HEK293 (cell line): ENCODE measurements around the gene BDKRB2.
A peak's percentile ranks its signal among the peaks of the same experiment; 100 is the strongest.

Source experiments
- CTCF ChIA-PET: fragments of 350-600 bp; formaldehyde crosslinking; extraction: SDS; loops from one replicate; lab custom pipeline; 2021; ENCODE audit warnings: antibody characterized with exemption; lab: Yijun Ruan, JAX
- POLR2A ChIA-PET: fragments of 300-600 bp; formaldehyde crosslinking; extraction: SDS; loops from one replicate; lab custom pipeline; 2020; ENCODE audit warnings: antibody characterized with exemption, inconsistent platforms; lab: Yijun Ruan, JAX
- H3K27ac ChIP-seq: fragments of 200-500 bp; sonication (Bioruptor generic); 2 replicates; pipeline ENCODE4 v1.5.1; 2014; ENCODE audit warnings: low read depth, low read length, control low read depth, inconsistent platforms; ENCODE audit errors: extremely low read depth
- H3K36me3 ChIP-seq, 2 experiments: fragments of 200-500 bp in 1 of 2; sonication (Bioruptor generic) in 1 of 2; 1 replicate in 1 of 2; 2 replicates in 1 of 2; pipeline ENCODE4 v1.5.1; 2014 to 2017; ENCODE audit warnings: inconsistent platforms in 2 of 2, low read length in 2 of 2; ENCODE audit not compliant: control insufficient read depth in 2 of 2, insufficient read depth in 1 of 2
- H3K4me1 ChIP-seq: fragments of 200-500 bp; sonication (Bioruptor generic); 2 replicates; pipeline ENCODE4 v1.5.1; 2014; ENCODE audit warnings: mild to moderate bottlenecking, low read length, inconsistent platforms; ENCODE audit not compliant: control insufficient read depth, insufficient read depth
- H3K4me3 ChIP-seq: 2 replicates; pipeline ENCODE4 v1.5.1; 2011; ENCODE audit warnings: low read depth, mild to moderate bottlenecking, control low read depth, low read length, moderate library complexity
- H3K9me3 ChIP-seq: fragments of 200-500 bp; sonication (Bioruptor generic); 2 replicates; pipeline ENCODE4 v1.5.1; 2014; ENCODE audit warnings: low read depth, low read length, inconsistent platforms; ENCODE audit not compliant: control insufficient read depth, insufficient read depth
- BCL11B ChIP-seq: fragments of 450-650 bp; formaldehyde crosslinking; IDR thresholded peaks from 2 replicates; pipeline ENCODE4 v1.5.1; 2016; ENCODE audit warnings: low read depth, missing biosample characterization, missing genetic modification characterization
- HOXA7 ChIP-seq: sonication (generic); formaldehyde crosslinking; IDR thresholded peaks from 2 replicates; pipeline ENCODE4 v1.8.1; 2022; ENCODE audit warnings: missing genetic modification reagents, borderline replicate concordance
- TSHZ1 ChIP-seq: fragments of 450-650 bp; formaldehyde crosslinking; IDR thresholded peaks from 2 replicates; pipeline ENCODE4 v1.5.1; 2016; ENCODE audit warnings: missing biosample characterization, missing genetic modification characterization, borderline replicate concordance
- ZBTB44 ChIP-seq: fragments of 450-650 bp; IDR thresholded peaks from 2 replicates; pipeline ENCODE4 v1.5.1; 2018; ENCODE audit warnings: missing biosample characterization, mild to moderate bottlenecking, missing genetic modification characterization
- ZNF10 ChIP-seq: fragments of 450-650 bp; formaldehyde crosslinking; IDR thresholded peaks from 2 replicates; pipeline ENCODE4 v1.5.1; 2017; ENCODE audit warnings: missing biosample characterization, missing genetic modification characterization
- ZNF280D ChIP-seq: fragments of 450-650 bp; formaldehyde crosslinking; IDR thresholded peaks from 2 replicates; pipeline ENCODE4 v1.5.1; 2016; ENCODE audit warnings: missing biosample characterization, missing genetic modification characterization
- ZNF48 ChIP-seq: fragments of 450-650 bp; formaldehyde crosslinking; IDR thresholded peaks from 2 replicates; pipeline ENCODE4 v1.5.1; 2016; ENCODE audit warnings: missing biosample characterization, missing genetic modification characterization
- ZNF530 ChIP-seq: fragments of 450-650 bp; formaldehyde crosslinking; IDR thresholded peaks from 2 replicates; pipeline ENCODE4 v1.5.1; 2016; ENCODE audit warnings: low read depth, missing biosample characterization, missing genetic modification characterization
- ZNF580 ChIP-seq: fragments of 450-650 bp; formaldehyde crosslinking; IDR thresholded peaks from 2 replicates; pipeline ENCODE4 v1.5.1; 2016; ENCODE audit warnings: missing biosample characterization, missing genetic modification characterization
- ZNF600 ChIP-seq: fragments of 450-650 bp; formaldehyde crosslinking; IDR thresholded peaks from 2 replicates; pipeline ENCODE4 v1.5.1; 2016; ENCODE audit warnings: missing biosample characterization, missing genetic modification characterization
- ZNF704 ChIP-seq: fragments of 450-650 bp; formaldehyde crosslinking; IDR thresholded peaks from 2 replicates; pipeline ENCODE4 v1.5.1; 2016; ENCODE audit warnings: missing biosample characterization, missing genetic modification characterization
- ZNF792 ChIP-seq: fragments of 450-650 bp; formaldehyde crosslinking; IDR thresholded peaks from 2 replicates; pipeline ENCODE4 v1.5.1; 2016; ENCODE audit warnings: missing biosample characterization, missing genetic modification characterization

The BDKRB2 gene

GRCh38 chr14:96180043-96180874 is 24.4 kb upstream of the BDKRB2 start (continued):
- no peak for TF ChIP-seq ZNF580 (tag by site-specific recombination)
- no peak for TF ChIP-seq ZNF704
- no peak for TF ChIP-seq ZNF792 (tag by site-specific recombination)
- TF ChIP-seq TSHZ1 = no peak

GRCh38 chr14:96181186-96182056 is 23.2 kb upstream of the BDKRB2 start:
- no peaks in the 10 kb centered on the region for H3K4me1 ChIP-seq
- H3K36me3 ChIP-seq = no peaks in the 10 kb centered on the region
- no peak for TF ChIP-seq HOXA7
- peak; percentile 78 for TF ChIP-seq ZNF10 (tag by site-specific recombination)
- H3K9me3 ChIP-seq = no peaks in the 10 kb centered on the region
- CTCF ChIA-PET = interaction anchor here (0.7 to 1.0 kb wide), 2 partner anchors 9 to 54 kb away, joined by 4 read pairs; no protein-coding TSS in a partner anchor
- H3K27ac ChIP-seq = no peak overlapping the region
- H3K4me3 ChIP-seq = no peak overlapping the region
- POLR2A ChIA-PET = no interaction called here

- CTCF ChIA-PET = no interaction called here
- TF ChIP-seq ZBTB44 (tag by site-specific recombination) = no peak
- no peak for TF ChIP-seq BCL11B (tag by site-specific recombination)
- no peak for TF ChIP-seq ZNF530 (tag by site-specific recombination)
- TF ChIP-seq ZNF280D = no peak
- no peak for TF ChIP-seq ZNF48 (tag by site-specific recombination)
- no peak for TF ChIP-seq ZNF600 (tag by site-specific recombination)
Measured at GRCh38 chr14:96182546-96182945, 22.1 kb upstream of the BDKRB2 start.

More at GRCh38 chr14:96182546-96182945, 22.1 kb upstream of the BDKRB2 start:
- Histone ChIP-seq H3K27ac (no peak overlapping the region), H3K9me3 (no peaks in the 10 kb centered on the region), H3K4me1 (no peaks in the 10 kb centered on the region), H3K36me3 (no peaks in the 10 kb centered on the region), H3K4me3 (no peak overlapping the region)
- POLR2A ChIA-PET = no interaction called here
